GM12801 (cell line): Measurements from ENCODE around the gene KIAA0930.

Source experiments
- TF ChIP-seq, protein P1 (sequence below): IDR thresholded peaks from one replicate; pipeline ENCODE4 v1.5.1; 2011; ENCODE audit warnings: control low read depth; ENCODE audit not compliant: insufficient read length; ENCODE audit errors: extremely low read depth

KIAA0930 gene

DNA sequence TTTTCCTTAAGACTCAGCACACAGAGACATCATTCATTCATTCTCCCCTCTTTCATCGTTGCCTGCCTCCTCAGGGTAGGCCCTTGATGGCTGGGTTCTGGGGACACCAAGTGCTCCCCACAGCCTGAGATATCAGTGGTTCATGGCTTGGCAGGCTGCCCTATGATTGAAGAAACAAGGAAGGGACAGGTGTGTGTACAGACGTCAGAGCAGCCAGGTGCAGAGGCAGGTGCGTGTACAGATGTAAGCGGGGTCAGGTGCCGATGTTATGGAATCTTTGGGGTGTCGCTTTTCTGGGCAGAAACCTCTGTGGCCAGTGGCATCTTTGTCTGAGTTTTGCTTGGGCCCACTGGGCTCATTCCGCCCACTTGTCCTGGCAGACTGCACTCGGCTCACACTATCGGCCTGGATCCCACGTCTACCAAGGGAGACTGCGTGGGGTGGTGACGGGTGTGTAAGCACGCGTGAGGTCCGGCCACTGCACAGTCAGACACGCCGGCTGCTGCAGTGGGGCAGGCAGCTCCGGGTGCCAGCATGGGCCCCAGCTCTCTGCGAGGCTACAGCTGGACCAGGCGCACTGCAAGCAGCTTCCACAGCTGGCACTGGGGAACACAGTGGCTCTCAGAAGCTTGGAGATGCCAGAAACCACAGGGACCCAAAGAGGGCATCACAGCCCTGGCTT is 20.9 kb upstream of the KIAA0930 start:
- TF ChIP-seq, protein P1, sequence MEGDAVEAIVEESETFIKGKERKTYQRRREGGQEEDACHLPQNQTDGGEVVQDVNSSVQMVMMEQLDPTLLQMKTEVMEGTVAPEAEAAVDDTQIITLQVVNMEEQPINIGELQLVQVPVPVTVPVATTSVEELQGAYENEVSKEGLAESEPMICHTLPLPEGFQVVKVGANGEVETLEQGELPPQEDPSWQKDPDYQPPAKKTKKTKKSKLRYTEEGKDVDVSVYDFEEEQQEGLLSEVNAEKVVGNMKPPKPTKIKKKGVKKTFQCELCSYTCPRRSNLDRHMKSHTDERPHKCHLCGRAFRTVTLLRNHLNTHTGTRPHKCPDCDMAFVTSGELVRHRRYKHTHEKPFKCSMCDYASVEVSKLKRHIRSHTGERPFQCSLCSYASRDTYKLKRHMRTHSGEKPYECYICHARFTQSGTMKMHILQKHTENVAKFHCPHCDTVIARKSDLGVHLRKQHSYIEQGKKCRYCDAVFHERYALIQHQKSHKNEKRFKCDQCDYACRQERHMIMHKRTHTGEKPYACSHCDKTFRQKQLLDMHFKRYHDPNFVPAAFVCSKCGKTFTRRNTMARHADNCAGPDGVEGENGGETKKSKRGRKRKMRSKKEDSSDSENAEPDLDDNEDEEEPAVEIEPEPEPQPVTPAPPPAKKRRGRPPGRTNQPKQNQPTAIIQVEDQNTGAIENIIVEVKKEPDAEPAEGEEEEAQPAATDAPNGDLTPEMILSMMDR, result no peak

DNA sequence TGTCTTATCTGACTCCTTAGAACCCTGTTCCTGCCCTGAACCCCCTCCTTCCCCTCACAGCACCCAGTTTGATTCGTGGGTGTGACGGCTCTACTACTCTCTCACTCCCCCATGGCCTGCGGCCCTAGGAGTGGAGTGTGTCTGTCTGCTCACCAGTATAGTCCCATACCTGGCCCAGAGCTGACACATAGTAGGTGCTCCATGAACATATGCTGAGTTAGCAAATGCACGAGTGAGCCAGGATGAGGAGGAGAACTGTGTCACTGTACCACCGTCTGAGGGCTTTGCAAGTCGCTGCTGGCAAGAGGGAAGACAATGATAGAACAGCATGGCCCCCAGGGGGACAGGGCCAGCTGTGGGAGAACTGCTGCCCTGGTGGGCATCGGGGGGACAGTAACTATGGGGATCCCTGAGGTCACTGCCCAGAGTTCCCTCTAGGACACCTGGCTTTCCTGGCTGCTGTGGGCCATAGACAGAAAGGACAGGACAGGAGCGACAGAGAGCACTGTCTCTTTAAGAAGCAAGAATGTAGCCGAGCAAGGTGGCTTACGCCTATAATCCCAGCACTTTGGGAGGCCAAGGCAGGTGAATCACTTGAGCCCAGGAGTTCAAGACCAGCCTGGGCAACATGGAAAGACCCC is 19.2 kb upstream of the KIAA0930 start:
- TF ChIP-seq, protein P1, result no peak

DNA sequence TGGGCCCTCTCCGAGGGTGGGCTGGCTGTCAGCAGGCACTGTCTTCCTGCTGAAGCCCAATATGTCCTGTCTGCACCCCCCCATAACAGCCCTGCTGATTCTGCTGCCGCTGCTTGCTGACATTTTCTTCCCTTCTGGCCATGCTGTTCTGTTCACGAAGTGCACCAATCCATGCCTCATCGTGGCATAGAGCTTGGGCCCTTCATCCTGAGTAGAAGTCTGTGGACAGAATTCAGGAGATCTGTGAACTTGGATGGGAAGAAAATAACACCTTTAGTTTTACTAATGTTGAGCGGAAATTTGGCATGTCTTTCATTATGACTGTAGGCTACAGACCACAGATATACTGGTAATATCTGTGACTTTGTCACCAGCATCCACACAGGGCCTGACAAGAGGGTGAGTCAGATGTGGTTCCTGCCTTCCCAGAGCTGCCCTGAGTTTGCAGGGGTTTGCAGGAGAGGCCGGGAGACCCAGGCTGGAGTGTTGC is 14.1 kb upstream of the KIAA0930 start:
- TF ChIP-seq, protein P1, result no peak

DNA sequence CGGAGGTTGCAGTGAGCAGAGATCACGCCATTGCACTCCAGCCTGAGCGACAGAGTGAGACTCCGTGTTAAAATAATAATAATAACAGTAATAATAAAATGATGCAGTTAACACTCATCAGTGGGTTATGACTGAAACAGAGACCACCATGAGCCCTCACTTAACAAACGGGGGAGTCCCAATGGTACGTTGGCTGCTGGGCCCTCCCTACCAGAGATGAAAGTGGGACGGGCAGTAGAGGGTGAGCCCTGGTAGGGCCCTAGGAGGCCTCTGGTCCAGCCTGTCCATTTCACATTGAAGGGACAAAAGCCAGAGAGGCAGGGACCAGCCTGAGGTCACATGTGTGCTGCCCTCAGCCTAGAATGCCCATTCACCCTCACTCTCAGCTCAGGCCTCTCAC is 13.7 kb upstream of the KIAA0930 start:
- TF ChIP-seq, protein P1, result no peak

DNA sequence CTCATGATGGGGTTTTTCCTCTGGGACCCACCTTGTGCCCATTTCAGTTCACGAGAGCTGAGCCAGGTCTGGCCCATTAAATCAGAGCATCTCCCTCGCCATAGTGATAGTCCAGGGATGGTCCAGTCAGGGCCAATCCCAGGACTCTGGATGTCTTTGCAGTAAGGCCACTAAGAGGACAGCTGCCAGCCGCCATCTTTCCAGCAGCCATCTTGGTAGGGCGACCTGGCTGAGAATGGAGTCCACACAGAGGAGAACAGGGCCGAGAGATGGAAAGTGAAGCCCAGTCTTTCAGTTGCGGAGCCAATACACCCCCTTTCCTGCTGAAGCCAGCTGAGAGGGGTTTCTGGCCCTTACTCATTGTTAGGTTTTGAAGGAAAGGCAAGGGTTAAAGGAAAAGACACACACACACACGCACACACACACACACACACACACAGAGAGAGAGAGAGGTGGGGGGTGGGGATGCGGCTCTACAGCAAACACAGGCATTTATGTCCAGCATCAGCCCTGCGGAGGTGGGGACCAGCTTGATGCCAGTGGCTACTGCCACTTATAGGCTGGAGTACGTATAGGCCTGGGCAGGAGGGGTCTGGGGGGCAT is 12.4 kb upstream of the KIAA0930 start:
- TF ChIP-seq, protein P1, result no peak

DNA sequence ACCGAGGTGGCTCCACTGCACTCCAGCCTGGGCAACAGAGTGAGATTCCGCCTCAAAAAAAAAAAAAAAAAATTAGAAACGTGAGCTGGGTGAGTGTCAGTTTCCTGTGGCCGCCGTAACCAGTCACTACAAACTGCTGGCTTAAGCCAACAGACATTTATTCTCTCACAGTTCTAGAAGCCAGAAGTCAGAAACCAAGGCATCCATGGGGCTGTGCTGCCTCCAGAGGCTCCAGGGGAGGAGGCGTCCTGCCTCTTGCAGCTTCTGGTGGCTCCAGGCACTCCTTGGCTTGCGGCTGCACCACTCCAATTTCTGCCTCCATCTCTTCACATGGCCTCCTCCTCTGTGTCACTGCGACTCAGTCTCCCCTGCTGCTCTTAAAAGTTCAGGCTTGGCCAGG is 11.1 kb upstream of the KIAA0930 start:
- TF ChIP-seq, protein P1, result no peak

DNA sequence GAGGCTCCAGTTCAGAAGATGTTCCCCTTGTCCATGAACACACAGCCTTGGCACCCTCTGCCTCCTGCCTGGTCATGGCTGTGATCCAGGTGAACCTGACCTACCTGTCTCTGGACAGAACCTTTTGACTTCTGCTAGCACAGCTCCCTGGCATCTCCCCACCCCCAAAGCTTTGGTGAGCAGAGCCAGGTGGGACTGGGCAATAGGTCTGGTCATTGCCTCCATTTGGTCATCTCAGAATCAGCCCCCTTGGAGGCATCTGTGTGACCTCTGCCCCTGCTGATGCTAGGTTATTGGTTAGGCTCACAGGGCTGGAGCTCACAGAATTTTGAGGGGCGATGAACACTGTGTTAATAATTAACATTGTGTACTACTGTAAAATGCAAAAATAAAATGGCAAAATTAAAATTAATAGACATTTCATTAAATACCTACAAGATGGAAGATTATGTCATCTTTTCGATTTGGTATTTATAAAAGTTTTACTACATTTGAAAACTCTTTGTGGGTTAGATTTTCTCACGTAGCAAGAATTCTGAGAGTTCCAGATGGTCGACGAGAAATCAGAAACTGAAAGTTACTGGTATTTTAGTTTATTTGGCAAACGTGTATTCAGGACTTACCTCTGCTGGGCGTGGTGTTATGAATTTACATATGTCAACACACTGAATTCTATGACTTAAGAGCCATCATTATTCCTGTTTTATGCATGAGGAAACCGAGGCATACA is 8.3 kb upstream of the KIAA0930 start:
- TF ChIP-seq, protein P1, result no peak
